ENCODE results near the gene ASTN2. TPM values are rescaled to one million over a fixed set of nuclear protein-coding genes. Genes with fewer than 3 reads are reported as not detected.

The ASTN2 gene
- polyA plus RNA-seq, 1 experiment: 12.8 TPM

DNA sequence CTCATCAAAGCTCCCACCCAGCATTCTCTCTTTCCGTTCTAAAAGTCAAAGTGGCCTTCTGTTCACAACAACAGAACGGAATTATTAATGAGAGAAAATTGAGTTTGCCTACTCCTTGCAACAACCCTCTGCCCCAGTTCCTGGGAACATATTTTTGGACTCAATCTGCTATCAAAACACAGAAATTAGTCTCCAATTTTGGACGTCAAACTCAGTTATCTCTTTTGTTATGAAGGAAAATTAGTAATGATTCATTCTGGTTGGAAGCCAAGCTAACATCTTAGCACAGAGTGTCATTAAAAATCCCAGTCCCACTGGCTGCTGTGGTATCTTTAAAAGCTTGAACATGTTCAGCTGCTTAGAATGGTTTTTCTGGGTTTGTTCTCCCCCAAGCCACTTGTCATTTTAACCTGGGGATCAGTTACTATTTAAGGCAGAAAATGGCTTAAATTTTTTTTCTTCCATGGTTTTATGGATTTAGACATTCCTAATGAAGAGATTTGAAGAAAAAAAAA is 384.5 kb downstream of the ASTN2 start:
- ChIA-PET POLR2A (no interaction called here), CTCF (no interaction called here)
- TF ChIP-seq, protein P1, sequence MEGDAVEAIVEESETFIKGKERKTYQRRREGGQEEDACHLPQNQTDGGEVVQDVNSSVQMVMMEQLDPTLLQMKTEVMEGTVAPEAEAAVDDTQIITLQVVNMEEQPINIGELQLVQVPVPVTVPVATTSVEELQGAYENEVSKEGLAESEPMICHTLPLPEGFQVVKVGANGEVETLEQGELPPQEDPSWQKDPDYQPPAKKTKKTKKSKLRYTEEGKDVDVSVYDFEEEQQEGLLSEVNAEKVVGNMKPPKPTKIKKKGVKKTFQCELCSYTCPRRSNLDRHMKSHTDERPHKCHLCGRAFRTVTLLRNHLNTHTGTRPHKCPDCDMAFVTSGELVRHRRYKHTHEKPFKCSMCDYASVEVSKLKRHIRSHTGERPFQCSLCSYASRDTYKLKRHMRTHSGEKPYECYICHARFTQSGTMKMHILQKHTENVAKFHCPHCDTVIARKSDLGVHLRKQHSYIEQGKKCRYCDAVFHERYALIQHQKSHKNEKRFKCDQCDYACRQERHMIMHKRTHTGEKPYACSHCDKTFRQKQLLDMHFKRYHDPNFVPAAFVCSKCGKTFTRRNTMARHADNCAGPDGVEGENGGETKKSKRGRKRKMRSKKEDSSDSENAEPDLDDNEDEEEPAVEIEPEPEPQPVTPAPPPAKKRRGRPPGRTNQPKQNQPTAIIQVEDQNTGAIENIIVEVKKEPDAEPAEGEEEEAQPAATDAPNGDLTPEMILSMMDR (IDR thresholded peaks at IDR 0.05; ENCODE audit: insufficient read depth, low read depth, low read length): no peak
- Histone ChIP-seq H3K27me3 (ENCODE audit: control insufficient read depth, insufficient read depth, low read length) (no peaks in the 10 kb centered on the region), H3K4me3 (ENCODE audit: low read depth, low read length) (no peak overlapping the region), H3K36me3 (ENCODE audit: control insufficient read depth, insufficient read depth, low read length) (no peaks in the 10 kb centered on the region)
- DNase-seq (ENCODE audit: low read depth): no peak

GRCh38 chr9:117029341-117029740 is 385.5 kb downstream of the ASTN2 start:
- TF ChIP-seq, protein P1 (IDR thresholded peaks at IDR 0.05; ENCODE audit: insufficient read depth, low read depth, low read length): no peak
- no peaks in the 10 kb centered on the region for H3K27me3 ChIP-seq (ENCODE audit: control insufficient read depth, insufficient read depth, low read length)
- ChIA-PET POLR2A (no interaction called here), CTCF (no interaction called here)
- no peak for DNase-seq (ENCODE audit: low read depth)
- no peaks in the 10 kb centered on the region for H3K36me3 ChIP-seq (ENCODE audit: control insufficient read depth, insufficient read depth, low read length)
- no peak overlapping the region for H3K4me3 ChIP-seq (ENCODE audit: low read depth, low read length)

- POLR2A ChIA-PET: no interaction called here
- no peaks in the 10 kb centered on the region for H3K27me3 ChIP-seq (ENCODE audit: control insufficient read depth, insufficient read depth, low read length)
- no peak for DNase-seq (ENCODE audit: low read depth)
- TF ChIP-seq, protein P1 (IDR thresholded peaks at IDR 0.05; ENCODE audit: insufficient read depth, low read depth, low read length): no peak
- H3K36me3 ChIP-seq (ENCODE audit: control insufficient read depth, insufficient read depth, low read length): no peaks in the 10 kb centered on the region
- CTCF ChIA-PET: no interaction called here
- H3K4me3 ChIP-seq (ENCODE audit: low read depth, low read length): no peak overlapping the region
Measured at GRCh38 chr9:117028103-117028858, 386.6 kb downstream of the ASTN2 start.

DNA sequence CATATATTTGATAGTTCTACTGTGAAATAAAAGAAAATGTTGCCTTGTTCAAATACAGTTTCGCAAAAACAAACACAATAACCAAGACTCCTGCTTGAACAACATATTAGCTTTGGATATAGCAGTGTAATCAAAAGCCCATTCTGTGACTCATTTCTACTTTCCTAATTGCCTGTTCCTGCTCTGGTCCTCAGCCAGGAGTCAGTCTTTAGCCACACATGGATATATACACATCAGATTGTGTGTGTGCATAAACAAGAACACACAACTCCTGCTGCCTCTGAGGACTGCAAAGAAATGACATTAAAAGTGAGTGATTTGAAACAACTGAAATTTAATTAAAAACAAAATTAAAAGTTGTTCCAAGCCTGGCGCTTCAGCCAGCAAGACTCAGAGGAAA is 393.0 kb downstream of the ASTN2 start:
- TF ChIP-seq, protein P1 (IDR thresholded peaks at IDR 0.05; ENCODE audit: insufficient read depth, low read depth, low read length): no peak
- CTCF ChIA-PET: interaction anchor here (0.5 to 0.8 kb wide), 2 partner anchors 15 to 143 kb away, joined by 3 to 4 read pairs; no protein-coding TSS in a partner anchor
- Histone ChIP-seq H3K27me3 (ENCODE audit: control insufficient read depth, insufficient read depth, low read length) (no peaks in the 10 kb centered on the region), H3K36me3 (ENCODE audit: control insufficient read depth, insufficient read depth, low read length) (no peaks in the 10 kb centered on the region), H3K4me3 (ENCODE audit: low read depth, low read length) (no peak overlapping the region)
- POLR2A ChIA-PET: no interaction called here
- no peak for DNase-seq (ENCODE audit: low read depth)

DNA sequence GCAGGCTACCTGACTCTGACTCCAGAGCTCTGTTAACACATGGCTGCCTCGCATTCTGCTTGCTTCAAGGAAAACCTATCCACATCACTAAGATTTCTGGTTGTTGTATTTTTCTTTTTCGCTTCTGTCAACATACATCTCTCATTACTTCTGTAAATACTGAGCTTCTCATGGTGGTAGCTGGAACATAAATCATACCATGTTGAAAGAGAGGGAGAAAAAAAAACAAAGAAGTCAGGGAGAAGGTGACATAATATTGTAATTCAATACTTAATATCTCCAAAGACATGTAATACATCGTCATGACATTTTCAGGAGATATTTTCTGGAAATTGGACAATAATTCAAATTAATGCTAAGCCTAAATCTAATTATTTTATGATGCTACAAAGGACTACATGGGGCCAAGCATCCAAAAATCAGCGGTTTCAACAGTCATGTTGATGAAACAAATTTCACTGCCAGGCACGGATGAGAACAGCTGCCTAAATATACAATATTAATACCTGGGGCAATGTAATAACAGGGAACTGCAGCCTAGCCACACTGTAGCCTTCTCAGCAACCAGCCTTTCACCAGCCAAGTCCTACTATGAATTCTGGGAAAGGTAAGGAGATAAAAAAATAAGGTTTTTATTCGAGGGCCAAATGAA is 395.8 kb downstream of the ASTN2 start:
- TF ChIP-seq, protein P1 (IDR thresholded peaks at IDR 0.05; ENCODE audit: insufficient read depth, low read depth, low read length): no peak
- DNase-seq (ENCODE audit: low read depth): no peak
- CTCF ChIA-PET: no interaction called here
- no peaks in the 10 kb centered on the region for H3K36me3 ChIP-seq (ENCODE audit: control insufficient read depth, insufficient read depth, low read length)
- no peaks in the 10 kb centered on the region for H3K27me3 ChIP-seq (ENCODE audit: control insufficient read depth, insufficient read depth, low read length)
- H3K4me3 ChIP-seq (ENCODE audit: low read depth, low read length): no peak overlapping the region
- POLR2A ChIA-PET: no interaction called here
